SW480 (cell line): ENCODE results near the gene GPRC5C.
A peak's percentile ranks its signal among the peaks of the same experiment; 100 is the strongest.
"Not testable (repeated sequence)": the region's sequence is repeated elsewhere in the genome, so short reads cannot be mapped to it uniquely, and the experiment has no call there.

Experiments used
- DNase-seq: peaks from one replicate; pipeline ENCODE4 v3.0.0-alpha.2; 2016; ENCODE audit warnings: low spot score

GPRC5C gene

GRCh38 chr17:74472890-74473289 lies 41.0 kb downstream of the GPRC5C start:
- DNase-seq: no peak

GRCh38 chr17:74473294-74473693 lies 41.4 kb downstream of the GPRC5C start:
- no peak for DNase-seq

DNA sequence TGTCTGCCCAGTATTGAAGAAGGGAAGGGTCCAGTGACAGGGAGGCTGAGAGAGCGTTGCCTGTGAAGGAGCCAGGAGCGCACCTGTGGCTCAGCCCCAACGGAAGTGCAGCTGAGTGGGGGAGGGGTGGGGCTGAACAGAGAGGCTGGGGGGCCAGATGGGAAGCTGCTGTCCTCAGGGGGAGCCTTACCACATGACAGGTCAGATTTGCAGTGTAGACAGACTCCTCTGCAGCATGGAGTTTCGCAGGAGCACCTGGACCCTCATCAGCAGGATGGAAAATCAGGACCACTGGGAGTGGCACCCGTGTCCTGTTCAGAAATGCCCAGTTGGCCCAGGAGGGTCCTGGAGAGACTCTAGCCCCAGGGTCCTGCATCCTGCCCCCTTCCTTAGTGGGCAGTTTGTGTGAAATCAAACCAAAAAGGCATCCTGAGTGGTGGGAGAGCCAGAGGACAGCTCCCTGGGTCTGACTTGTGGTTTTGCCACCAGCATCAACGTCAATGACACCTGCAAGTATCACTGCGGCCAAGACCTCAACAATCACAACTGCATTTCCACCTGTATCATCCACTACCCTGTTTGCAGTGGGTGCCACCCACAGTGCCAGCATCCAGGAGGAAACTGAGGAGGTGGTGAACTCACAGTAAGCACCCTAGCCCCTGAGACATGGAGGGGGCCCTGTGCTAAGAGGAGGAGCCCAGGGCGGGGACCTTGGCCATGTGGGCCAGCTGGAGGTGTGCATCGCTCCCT lies 42.3 kb downstream of the GPRC5C start:
- DNase-seq: no peak

DNA sequence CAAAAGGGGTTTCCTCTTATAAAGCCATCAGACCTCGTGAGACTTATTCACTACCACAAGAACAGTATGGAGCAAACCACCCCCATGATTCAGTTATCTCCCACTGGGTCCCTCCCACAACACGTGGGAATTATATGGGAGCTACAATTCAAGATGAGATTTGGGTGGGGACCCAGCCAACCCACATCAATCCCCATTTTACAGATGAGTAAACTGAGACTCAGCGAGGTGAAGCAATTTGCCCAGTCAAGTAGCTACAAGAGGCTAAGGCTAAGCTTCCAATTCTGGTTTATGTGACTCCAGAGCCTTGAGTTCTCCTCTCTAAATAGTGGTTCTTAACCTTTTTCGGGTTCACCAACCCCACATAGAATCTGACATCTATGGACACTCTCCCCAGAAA lies 43.3 kb downstream of the GPRC5C start:
- no peak for DNase-seq

DNA sequence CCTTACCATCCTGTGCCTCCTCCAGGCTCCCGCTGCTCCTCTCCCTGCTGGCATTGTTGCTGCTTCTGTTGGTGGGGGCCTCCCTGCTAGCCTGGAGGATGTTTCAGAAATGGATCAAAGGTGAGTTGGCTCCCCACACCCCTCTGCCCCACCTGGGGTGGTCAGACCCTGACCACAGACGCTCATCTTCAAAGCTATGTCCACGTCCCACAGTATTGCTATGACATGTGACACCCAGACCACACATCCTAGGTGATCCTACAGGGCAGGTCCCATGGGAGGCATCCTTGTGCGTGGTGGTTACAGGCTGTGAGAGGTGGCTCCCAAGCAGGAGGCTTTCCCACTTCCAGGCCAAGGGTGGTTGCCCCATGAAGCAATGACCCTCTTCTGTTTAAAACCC lies 45.5 kb downstream of the GPRC5C start:
- peak; percentile 96 for DNase-seq

DNA sequence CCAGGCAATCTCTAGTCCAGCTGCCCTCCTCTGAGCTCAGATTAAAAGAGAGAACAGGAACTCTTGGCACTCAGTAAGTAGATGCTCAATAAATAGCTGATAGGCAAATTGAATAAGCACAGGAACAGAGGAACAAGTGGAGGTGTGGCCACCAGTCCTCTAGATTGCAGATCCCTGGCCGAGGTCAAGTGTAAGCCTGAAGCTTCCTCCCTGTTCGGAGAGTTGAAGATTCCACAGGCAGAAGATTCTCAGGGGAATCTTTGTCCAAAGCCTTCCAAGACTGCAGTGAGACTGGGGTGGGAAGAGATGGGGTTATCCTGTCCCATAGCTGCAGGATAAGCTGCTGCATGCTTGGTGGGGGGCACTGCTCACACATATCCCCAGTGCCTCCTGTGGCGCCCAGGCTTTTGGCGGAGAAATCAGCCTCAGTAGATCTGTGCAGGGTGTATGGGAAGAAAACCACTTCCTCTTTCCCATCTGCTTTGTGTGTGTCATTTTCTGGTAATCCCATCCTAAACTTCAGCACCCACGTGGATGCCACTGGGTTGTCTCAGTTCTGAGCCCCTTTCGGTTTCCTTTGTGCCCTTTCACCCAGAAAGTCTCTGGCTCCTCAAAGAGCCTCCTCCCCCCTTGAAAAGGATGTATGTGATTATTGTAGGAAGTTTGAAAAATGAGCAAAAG lies 46.7 kb downstream of the GPRC5C start:
- DNase-seq: no peak

DNA sequence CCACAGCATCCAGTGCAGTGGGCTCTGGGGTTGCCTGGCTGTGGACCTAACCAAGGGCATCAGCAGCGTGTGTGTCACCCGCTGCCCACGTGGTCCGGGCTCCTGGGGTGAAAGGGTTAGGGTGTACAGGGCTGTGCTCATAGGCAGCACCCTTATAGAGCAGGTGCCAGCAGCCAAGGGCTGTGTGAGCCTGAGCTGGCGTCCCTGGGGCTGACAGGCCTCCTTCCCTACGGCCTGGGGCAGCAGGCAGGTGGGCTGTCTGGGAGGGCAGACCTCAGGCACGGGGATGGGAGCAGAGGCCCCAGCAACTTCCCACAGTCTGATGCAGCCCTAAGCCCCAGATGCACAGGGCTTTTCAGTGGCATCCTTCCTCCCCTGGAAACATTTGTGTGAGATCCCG lies 48.4 kb downstream of the GPRC5C start:
- no peak for DNase-seq

- no peak for DNase-seq
Observed at GRCh38 chr17:74481621-74482020, 49.7 kb downstream of the GPRC5C start.

DNA sequence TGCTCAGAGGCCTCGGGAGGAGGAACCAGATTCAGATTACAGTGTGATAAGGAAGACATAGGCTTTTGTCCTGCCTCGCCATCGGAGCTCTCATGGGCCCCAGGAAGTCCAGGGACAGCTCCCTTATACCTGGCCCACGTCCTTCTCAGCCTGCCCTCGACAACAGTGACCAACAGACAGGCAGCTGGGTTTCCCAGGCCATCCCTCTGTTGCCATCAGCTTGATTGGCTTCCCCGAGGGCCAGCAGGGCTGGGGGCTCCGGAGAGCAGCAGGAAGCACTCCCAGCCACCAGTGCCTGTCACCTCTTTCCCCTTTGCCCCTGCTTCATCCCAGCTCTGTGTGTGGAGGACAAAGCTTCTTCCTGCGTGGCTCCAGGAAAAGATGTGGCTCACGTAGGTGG lies 52.2 kb downstream of the GPRC5C start:
- no peak for DNase-seq

DNA sequence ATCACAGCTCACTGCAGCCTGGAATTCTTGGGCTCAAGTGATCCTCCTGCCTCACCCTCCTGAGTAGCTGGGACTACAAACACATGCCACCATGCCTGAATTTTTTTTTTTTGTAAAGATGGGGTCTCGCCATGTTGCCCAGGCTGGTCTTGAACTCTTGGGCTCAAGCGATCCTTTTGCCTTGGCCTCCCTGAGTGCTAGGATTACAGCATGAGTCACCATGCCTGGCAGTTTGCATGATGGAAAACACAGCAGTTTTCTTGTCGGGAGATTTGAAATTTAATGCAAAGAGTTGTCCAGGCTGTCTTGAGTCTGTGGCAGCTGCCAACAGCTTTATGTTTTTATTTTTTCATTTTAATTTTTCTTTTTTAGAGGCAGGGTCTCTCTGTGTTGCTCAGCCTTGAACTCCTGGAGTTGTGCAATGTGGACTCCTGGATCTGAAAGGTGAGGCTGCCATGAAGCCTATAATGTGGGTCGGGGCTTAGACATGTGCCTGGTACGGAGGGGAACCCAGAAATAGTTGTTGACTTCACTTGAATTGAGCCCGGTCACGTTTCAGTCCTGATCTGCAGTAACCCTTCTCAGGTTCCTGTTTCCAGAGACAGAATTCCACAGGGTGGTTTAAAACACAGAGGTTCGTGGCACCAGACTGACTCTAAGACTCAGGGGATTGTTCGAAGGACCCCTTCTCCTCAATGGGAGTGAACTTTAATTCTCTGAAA lies 53.3 kb downstream of the GPRC5C start:
- no peak for DNase-seq

DNA sequence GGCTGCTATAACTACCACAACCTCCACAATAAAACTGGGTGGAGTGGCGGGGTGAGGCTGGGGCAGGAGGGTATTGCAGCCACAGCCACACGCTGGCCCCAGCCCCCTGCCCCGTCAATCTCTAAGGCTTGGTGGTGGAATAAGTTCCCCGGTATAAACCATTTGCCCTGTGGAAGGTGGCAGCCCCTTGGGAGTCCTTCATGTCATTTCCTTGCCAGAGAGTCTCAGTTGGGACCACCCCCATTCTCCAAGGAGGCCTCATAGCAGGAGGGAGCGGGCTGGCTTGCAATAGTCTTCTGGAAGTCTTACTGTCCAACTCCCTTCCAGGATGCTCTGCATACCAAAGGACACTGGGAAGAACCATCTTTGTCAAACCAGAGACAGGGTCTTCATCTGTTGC lies 54.0 kb downstream of the GPRC5C start:
- no peak for DNase-seq

DNA sequence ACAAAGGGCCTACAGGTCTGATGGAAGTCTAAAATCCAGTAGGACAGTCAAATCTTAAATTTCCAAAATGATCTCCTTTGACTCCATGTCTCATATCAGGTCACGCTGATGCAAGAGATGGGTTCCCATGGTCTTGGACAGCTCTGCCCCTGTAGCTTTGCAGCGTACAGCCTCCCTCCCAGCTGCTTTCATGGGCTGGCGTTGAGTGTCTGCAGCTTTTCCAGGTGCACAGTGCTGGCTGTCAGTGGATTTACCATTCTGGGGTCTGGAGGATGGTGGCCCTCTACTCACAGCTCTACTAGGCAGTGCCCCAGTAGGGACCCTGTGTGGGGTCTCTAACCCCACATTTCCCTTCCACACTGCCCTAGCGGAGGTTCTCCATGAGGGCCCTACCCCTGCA lies 56.4 kb downstream of the GPRC5C start:
- not testable (repeated sequence) for DNase-seq

GRCh38 chr17:74490716-74491115 lies 58.8 kb downstream of the GPRC5C start:
- no peak for DNase-seq

DNA sequence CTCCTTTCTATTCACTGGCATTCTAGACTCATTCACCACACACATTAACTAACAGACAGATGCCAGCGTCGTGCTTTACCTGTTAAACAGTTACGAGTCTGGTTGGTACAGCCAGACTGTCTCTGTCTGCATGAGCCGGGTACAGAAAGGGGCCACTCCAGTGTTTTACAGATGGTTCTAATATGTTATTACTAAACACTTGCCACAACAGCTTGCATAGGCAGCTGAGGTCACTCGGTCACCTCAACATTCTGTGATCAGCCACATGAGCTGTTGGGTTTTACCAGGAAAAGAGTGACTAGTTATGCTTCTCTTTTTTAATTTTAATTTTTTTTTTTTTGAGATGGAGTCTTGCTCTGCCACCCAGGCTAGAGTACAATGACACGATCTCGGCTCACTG lies 59.7 kb downstream of the GPRC5C start:
- no peak for DNase-seq

DNA sequence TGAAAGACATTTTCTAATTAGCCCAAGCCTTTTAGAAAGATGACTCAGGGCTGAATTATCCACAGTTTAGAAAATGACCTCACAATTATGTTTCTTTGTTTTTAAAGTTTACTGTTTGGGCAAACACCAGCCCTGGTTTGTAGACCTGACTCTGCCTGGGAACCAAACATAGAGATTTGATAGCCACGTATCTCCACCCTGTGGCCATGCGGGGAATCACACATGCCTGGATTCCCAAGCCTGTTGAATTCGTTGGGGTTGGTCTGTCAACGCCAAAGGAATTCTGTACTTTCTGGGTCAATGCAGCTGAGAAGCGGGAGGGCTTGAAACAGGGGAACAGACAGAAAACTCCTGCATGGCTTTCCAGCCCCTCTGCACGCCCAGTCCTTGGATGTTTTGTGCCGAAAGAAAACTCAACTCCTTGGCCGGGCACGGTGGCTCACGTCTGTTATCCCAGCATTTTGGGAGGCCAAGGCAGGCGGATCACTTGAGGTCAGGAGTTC lies 61.5 kb downstream of the GPRC5C start:
- DNase-seq: peak; percentile 66
